Measurements from ENCODE around the gene ZFYVE1.

- TF ChIP-seq CTCF (IDR thresholded peaks at IDR 0.05; ENCODE audit: poor library complexity) (no peak), EZH2phosphoT487 (IDR thresholded peaks at IDR 0.05; ENCODE audit: low read depth, severe bottlenecking, unreplicated experiment) (no peak), EZH2 (IDR thresholded peaks at IDR 0.05; ENCODE audit: borderline replicate concordance) (no peak)
These were observed 102.6 kb downstream of the ZFYVE1 start for GRCh38 chr14:72924337-72924736.
